MCF 10A (cell line): ENCODE results near the gene RAD51AP2. TPM values are rescaled to one million over a fixed set of nuclear protein-coding genes. Genes with fewer than 3 reads are reported as not detected.
"Not testable (repeated sequence)": the region's sequence is repeated elsewhere in the genome, so short reads cannot be mapped to it uniquely, and the experiment has no call there.

Source experiments
- BruUV-seq: library from RNA; stranded (reverse); fragments of 400-500 nt; replicated peaks from 2 replicates; lab custom pipeline; 2021; lab: Mats Ljungman, UMichigan
- CTCF ChIA-PET: fragments of 300-600 bp; sonication (Branson Sonifier 250); formaldehyde crosslinking; extraction: SDS; loops from one replicate; lab custom pipeline; 2021; ENCODE audit warnings: antibody characterized with exemption, inconsistent platforms; lab: Yijun Ruan, JAX
- POLR2A ChIA-PET: fragments of 300-600, 350-650 bp; sonication (Branson Sonifier 250); formaldehyde crosslinking; extraction: SDS; loops from one replicate; lab custom pipeline; 2020; ENCODE audit warnings: antibody characterized with exemption, inconsistent platforms; lab: Yijun Ruan, JAX
- DNase-seq: peaks from one replicate; pipeline ENCODE4 v3.0.0-alpha.2; 2018; ENCODE audit not compliant: unreplicated experiment
- H3K27ac Mint-ChIP-seq: one replicate; pipeline ENCODE4 v1.8.0; 2022; ENCODE audit warnings: mild to moderate bottlenecking, low read depth, mixed read lengths; ENCODE audit not compliant: unreplicated experiment
- H3K27me3 Mint-ChIP-seq: one replicate; pipeline ENCODE4 v1.8.0; 2022; ENCODE audit warnings: mixed read lengths; ENCODE audit not compliant: insufficient read depth, unreplicated experiment
- H3K36me3 Mint-ChIP-seq: one replicate; pipeline ENCODE4 v1.8.0; 2022; ENCODE audit warnings: mild to moderate bottlenecking, moderate library complexity, mixed read lengths; ENCODE audit not compliant: insufficient read depth, unreplicated experiment
- H3K4me1 Mint-ChIP-seq: one replicate; pipeline ENCODE4 v1.8.0; 2022; ENCODE audit warnings: mixed read lengths; ENCODE audit not compliant: insufficient read depth, unreplicated experiment
- H3K4me3 Mint-ChIP-seq: one replicate; pipeline ENCODE4 v1.8.0; 2022; ENCODE audit warnings: mild to moderate bottlenecking, moderate library complexity, mixed read lengths; ENCODE audit not compliant: unreplicated experiment
- H3K9me3 Mint-ChIP-seq: one replicate; pipeline ENCODE4 v1.8.0; 2022; ENCODE audit warnings: mixed read lengths; ENCODE audit not compliant: unreplicated experiment
- CTCF ChIP-seq: fragments of 200-600 bp; IDR thresholded peaks from one replicate; pipeline ENCODE4 v1.8.0; 2022; ENCODE audit warnings: antibody characterized with exemption, mild to moderate bottlenecking; ENCODE audit not compliant: unreplicated experiment
- intact Hi-C: fragments of 100-400 bp; cut with micrococcal nuclease; formaldehyde crosslinking; loops from 2 replicates; pipeline ENCODE4 v1.14.1; 2022
- total RNA-seq: library from RNA; stranded (reverse); gene quantifications from 2 replicates; pipeline ENCODE4 v1.2.3, GENCODE V29; 2022

Gene RAD51AP2
- total RNA-seq, 1 experiment from 2014 or later = 0.14 TPM

- TF ChIP-seq CTCF = no peak
- BruUV-seq = no TSS peak
- intact Hi-C loops = no loop called here
- peaks cover 14% of the 10 kb centered on the region for H3K4me1 Mint-ChIP-seq
- POLR2A ChIA-PET = interaction anchor here (0.6 to 0.9 kb wide), 4 partner anchors 16 to 114 kb away, joined by 3 to 5 read pairs (median 3); no protein-coding TSS in a partner anchor
- H3K27me3 Mint-ChIP-seq = no peaks in the 10 kb centered on the region
- DNase-seq = peak; percentile 42
- H3K9me3 Mint-ChIP-seq = no peaks in the 10 kb centered on the region
- no peaks in the 10 kb centered on the region for H3K36me3 Mint-ChIP-seq
- CTCF ChIA-PET = interaction anchor here (0.6 kb wide), 1 partner anchor 90 kb away, joined by 3 read pairs; no protein-coding TSS in a partner anchor
- H3K4me3 Mint-ChIP-seq = no peak overlapping the region
- peak overlapping the region; percentile 88 for H3K27ac Mint-ChIP-seq
Measured at GRCh38 chr2:17506736-17507616, 11.3 kb downstream of the RAD51AP2 start.

- intact Hi-C loops = no loop called here
- ChIA-PET CTCF (no interaction called here), POLR2A (interaction anchor here (0.6 to 1.6 kb wide), 2 partner anchors 14 to 40 kb away, joined by 3 to 4 read pairs; no protein-coding TSS in a partner anchor)
- BruUV-seq = no TSS peak
- no peak for TF ChIP-seq CTCF
- Mint-ChIP-seq H3K4me3 (no peak overlapping the region), H3K9me3 (no peaks in the 10 kb centered on the region), H3K36me3 (no peaks in the 10 kb centered on the region), H3K27ac (no peak overlapping the region), H3K27me3 (no peaks in the 10 kb centered on the region), H3K4me1 (no peaks in the 10 kb centered on the region)
- no peak for DNase-seq
Measured at GRCh38 chr2:17497718-17498117, 20.5 kb downstream of the RAD51AP2 start.

GRCh38 chr2:17495590-17495989 lies 22.6 kb downstream of the RAD51AP2 start:
- no peak for TF ChIP-seq CTCF
- ChIA-PET CTCF (interaction anchor here (0.9 to 1.1 kb wide), 2 partner anchors 15 to 25 kb away, joined by 3 to 5 read pairs; no protein-coding TSS in a partner anchor), POLR2A (no interaction called here)
- DNase-seq = peak; percentile 16
- no peaks in the 10 kb centered on the region for H3K9me3 Mint-ChIP-seq
- no peak overlapping the region for H3K4me3 Mint-ChIP-seq
- no TSS peak for BruUV-seq
- H3K27ac Mint-ChIP-seq = no peak overlapping the region
- H3K36me3 Mint-ChIP-seq = no peaks in the 10 kb centered on the region
- H3K4me1 Mint-ChIP-seq = no peaks in the 10 kb centered on the region
- no peaks in the 10 kb centered on the region for H3K27me3 Mint-ChIP-seq
- intact Hi-C loops = no loop called here

GRCh38 chr2:17490165-17490564 lies 28.1 kb downstream of the RAD51AP2 start:
- H3K4me3 Mint-ChIP-seq, BruUV-seq, intact Hi-C loops, CTCF ChIA-PET, H3K27ac Mint-ChIP-seq, H3K4me1 Mint-ChIP-seq, H3K27me3 Mint-ChIP-seq, H3K36me3 Mint-ChIP-seq, DNase-seq, H3K9me3 Mint-ChIP-seq: not testable (repeated sequence)
- POLR2A ChIA-PET = interaction anchor here (1.0 kb wide), 1 partner anchor 17 kb away, joined by 3 read pairs; no protein-coding TSS in a partner anchor

- H3K36me3 Mint-ChIP-seq, BruUV-seq, H3K27me3 Mint-ChIP-seq, H3K9me3 Mint-ChIP-seq, POLR2A ChIA-PET, DNase-seq, H3K4me3 Mint-ChIP-seq, H3K27ac Mint-ChIP-seq, H3K4me1 Mint-ChIP-seq, intact Hi-C loops: not testable (repeated sequence)
- CTCF ChIA-PET = interaction anchor here (0.6 kb wide), 1 partner anchor 35 kb away, joined by 3 read pairs; no protein-coding TSS in a partner anchor
Measured at GRCh38 chr2:17488610-17489009, 29.6 kb downstream of the RAD51AP2 start.
